Measurements from ENCODE around the gene RBMS3.

The RBMS3 gene

GRCh38 chr3:29590461-29590860 lies 309.6 kb downstream of the RBMS3 start:
- no peak for DNase-seq

- DNase-seq, result no peak
Observed at GRCh38 chr3:29591579-29591978, 310.7 kb downstream of the RBMS3 start.

- DNase-seq, result no peak
Observed at GRCh38 chr3:29593802-29594201, 312.9 kb downstream of the RBMS3 start.

GRCh38 chr3:29594261-29594660 lies 313.4 kb downstream of the RBMS3 start:
- DNase-seq, result no peak

GRCh38 chr3:29597376-29598008 lies 316.6 kb downstream of the RBMS3 start:
- no peak for DNase-seq

GRCh38 chr3:29601861-29602585 lies 321.2 kb downstream of the RBMS3 start:
- DNase-seq, result no peak

- DNase-seq, result no peak
Observed at GRCh38 chr3:29605845-29606244, 325.0 kb downstream of the RBMS3 start.

GRCh38 chr3:29606416-29606815 lies 325.5 kb downstream of the RBMS3 start:
- no peak for DNase-seq

GRCh38 chr3:29608414-29609327 lies 327.8 kb downstream of the RBMS3 start:
- no peak for DNase-seq

- DNase-seq, result no peak
Observed at GRCh38 chr3:29609328-29609811, 328.5 kb downstream of the RBMS3 start.

GRCh38 chr3:29610781-29611180 lies 329.9 kb downstream of the RBMS3 start:
- no peak for DNase-seq

- no peak for DNase-seq
Observed at GRCh38 chr3:29611252-29611651, 330.4 kb downstream of the RBMS3 start.

GRCh38 chr3:29612536-29612935 lies 331.7 kb downstream of the RBMS3 start:
- DNase-seq, result no peak

GRCh38 chr3:29614954-29615353 lies 334.1 kb downstream of the RBMS3 start:
- DNase-seq, result no peak

- DNase-seq, result no peak
Observed at GRCh38 chr3:29618395-29619282, 337.8 kb downstream of the RBMS3 start.

- DNase-seq, result no peak
Observed at GRCh38 chr3:29619676-29620075, 338.8 kb downstream of the RBMS3 start.

- no peak for DNase-seq
Observed at GRCh38 chr3:29627136-29628117, 346.6 kb downstream of the RBMS3 start.

- no peak for DNase-seq
Observed at GRCh38 chr3:29628795-29629194, 347.9 kb downstream of the RBMS3 start.

GRCh38 chr3:29635888-29636287 lies 355.0 kb downstream of the RBMS3 start:
- no peak for DNase-seq

GRCh38 chr3:29637068-29637467 lies 356.2 kb downstream of the RBMS3 start:
- DNase-seq, result no peak

Measured in stimulated activated CD4-positive, alpha-beta T cell treated with anti-CD3 and anti-CD28 coated beads, Interleukin-2, amount 100 ng/mL, for 48 hours (primary cell).